ENCODE data around the gene NPHP4.

DNA sequence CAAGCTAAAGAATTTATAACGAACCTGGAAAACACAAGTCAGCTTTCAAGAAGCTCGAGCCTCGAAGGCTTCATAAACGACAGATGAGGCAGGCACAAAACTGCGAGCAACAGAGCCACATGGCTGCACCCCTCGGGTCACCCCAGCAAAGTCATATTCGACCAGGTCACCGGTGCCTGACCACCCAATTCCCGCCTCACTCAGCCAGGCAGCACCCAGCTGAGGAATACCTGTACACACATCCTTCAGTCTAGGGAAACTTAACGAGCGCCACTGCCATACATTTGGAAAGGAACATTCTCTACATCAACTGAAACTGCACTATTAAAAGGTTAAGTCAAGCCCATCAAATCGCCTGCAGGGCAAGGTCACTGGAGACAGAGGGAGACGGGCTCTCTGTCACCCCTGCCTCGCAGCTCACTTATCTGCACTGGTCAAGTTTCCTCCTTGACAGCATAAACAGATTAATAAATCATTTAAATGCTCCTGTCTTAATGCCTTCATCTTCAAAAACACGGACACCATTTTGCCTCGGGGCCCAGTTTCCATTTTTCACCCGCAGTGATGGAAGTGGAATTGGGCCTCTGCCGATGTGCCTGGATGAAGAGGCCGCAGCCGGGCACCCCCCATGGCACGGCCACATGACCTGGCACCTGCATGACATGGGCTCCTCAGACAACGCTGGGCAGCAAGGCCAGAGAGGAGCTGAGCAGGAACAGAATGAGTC lies 20.6 kb downstream of the NPHP4 start:
- TF ChIP-seq, protein P1, sequence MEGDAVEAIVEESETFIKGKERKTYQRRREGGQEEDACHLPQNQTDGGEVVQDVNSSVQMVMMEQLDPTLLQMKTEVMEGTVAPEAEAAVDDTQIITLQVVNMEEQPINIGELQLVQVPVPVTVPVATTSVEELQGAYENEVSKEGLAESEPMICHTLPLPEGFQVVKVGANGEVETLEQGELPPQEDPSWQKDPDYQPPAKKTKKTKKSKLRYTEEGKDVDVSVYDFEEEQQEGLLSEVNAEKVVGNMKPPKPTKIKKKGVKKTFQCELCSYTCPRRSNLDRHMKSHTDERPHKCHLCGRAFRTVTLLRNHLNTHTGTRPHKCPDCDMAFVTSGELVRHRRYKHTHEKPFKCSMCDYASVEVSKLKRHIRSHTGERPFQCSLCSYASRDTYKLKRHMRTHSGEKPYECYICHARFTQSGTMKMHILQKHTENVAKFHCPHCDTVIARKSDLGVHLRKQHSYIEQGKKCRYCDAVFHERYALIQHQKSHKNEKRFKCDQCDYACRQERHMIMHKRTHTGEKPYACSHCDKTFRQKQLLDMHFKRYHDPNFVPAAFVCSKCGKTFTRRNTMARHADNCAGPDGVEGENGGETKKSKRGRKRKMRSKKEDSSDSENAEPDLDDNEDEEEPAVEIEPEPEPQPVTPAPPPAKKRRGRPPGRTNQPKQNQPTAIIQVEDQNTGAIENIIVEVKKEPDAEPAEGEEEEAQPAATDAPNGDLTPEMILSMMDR (IDR thresholded peaks at IDR 0.05): no peak
- no peak for TF ChIP-seq POLR2AphosphoS5 (IDR thresholded peaks at IDR 0.05)
